ENCODE data around the gene CHN2. TPM values are rescaled to one million over a fixed set of nuclear protein-coding genes. Genes with fewer than 3 reads are reported as not detected.

The CHN2 gene
- total RNA-seq, 6 donors from 2014 or later = 6.2 to 13.7 (median 11.2) TPM

DNA sequence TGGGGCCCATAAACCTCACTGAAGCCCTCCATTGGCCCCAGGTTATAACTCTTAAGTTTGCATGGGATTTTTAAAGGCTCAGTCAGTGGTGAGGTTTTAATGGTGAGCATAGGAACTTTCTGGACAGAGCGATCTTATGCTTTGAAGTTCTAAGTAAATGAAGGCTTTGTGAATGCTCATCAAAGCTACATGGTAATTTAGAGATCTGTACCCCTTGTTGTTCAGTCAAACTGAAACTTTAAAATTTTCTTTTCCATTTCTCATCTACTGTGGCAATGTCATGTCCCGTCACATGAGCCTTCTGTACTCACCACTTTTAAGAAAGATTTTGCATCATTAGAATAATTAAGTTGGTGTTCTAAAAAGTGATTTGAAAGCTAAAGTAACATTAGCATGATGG is 39.9 kb downstream of the CHN2 start:
- Histone ChIP-seq H3K27ac (no peak overlapping the region), H3K27me3 (no peaks in the 10 kb centered on the region), H3K4me3 (no peak overlapping the region), H3K36me3 (no peaks in the 10 kb centered on the region), H3K9me3 (no peaks in the 10 kb centered on the region), H3K4me1 (no peaks in the 10 kb centered on the region)
- TF ChIP-seq EP300 (IDR thresholded peaks at IDR 0.05) = no peak
- no peak for TF ChIP-seq POLR2AphosphoS5 (IDR thresholded peaks at IDR 0.05)
- no peak for TF ChIP-seq POLR2A (IDR thresholded peaks at IDR 0.05)
- TF ChIP-seq, protein P1, sequence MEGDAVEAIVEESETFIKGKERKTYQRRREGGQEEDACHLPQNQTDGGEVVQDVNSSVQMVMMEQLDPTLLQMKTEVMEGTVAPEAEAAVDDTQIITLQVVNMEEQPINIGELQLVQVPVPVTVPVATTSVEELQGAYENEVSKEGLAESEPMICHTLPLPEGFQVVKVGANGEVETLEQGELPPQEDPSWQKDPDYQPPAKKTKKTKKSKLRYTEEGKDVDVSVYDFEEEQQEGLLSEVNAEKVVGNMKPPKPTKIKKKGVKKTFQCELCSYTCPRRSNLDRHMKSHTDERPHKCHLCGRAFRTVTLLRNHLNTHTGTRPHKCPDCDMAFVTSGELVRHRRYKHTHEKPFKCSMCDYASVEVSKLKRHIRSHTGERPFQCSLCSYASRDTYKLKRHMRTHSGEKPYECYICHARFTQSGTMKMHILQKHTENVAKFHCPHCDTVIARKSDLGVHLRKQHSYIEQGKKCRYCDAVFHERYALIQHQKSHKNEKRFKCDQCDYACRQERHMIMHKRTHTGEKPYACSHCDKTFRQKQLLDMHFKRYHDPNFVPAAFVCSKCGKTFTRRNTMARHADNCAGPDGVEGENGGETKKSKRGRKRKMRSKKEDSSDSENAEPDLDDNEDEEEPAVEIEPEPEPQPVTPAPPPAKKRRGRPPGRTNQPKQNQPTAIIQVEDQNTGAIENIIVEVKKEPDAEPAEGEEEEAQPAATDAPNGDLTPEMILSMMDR (IDR thresholded peaks at IDR 0.05) = no peak
- WGBS, 2 donors = 90 to 98% methylated on average over 2 of the region's 2 CpGs
- DNase-seq = no peak
- ATAC-seq (ENCODE audit: low FRiP score in 2 of 2) = no peak

DNA sequence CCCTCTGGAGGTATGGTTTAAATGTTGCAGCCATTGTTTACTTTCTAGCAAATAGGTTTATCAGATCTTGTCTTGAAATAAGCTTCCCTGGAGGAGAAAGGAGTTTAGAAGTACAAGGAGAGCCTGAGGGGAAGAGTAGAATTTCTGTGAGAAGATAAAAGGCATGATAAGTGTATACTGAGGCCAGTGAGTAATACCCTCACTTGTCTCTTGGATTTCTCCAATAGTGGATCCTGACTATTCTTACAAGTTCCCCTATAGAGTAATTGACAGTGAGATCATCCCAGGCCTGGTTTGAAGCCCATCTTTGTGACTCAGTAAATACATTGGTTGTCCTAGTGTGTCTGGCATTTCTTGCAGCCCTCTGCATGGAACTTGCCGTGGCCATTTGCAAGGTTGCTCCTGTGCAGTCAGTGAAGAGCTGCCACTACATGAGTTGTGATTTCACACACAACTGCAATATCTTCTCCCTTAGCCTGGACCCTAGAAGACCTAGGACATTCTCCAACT is 41.6 kb downstream of the CHN2 start:
- Histone ChIP-seq H3K9me3 (no peaks in the 10 kb centered on the region), H3K36me3 (no peaks in the 10 kb centered on the region), H3K4me3 (no peak overlapping the region), H3K27me3 (no peaks in the 10 kb centered on the region), H3K27ac (no peak overlapping the region), H3K4me1 (no peaks in the 10 kb centered on the region)
- DNase-seq (no peak), ATAC-seq (ENCODE audit: low FRiP score in 2 of 2) (no peak)
- no peak for TF ChIP-seq POLR2AphosphoS5 (IDR thresholded peaks at IDR 0.05)
- no peak for TF ChIP-seq EP300 (IDR thresholded peaks at IDR 0.05)
- no peak for TF ChIP-seq POLR2A (IDR thresholded peaks at IDR 0.05)
- TF ChIP-seq, protein P1 (IDR thresholded peaks at IDR 0.05) = no peak
- 90 to 100% methylated on average over 1 of the region's 1 CpG for WGBS, 2 donors

- no peak overlapping the region for H3K27ac ChIP-seq
- H3K4me3 ChIP-seq = no peak overlapping the region
- no peaks in the 10 kb centered on the region for H3K36me3 ChIP-seq
- H3K9me3 ChIP-seq = no peaks in the 10 kb centered on the region
- H3K27me3 ChIP-seq = no peaks in the 10 kb centered on the region
- peak in 1 of 2 donors; percentile 16 for ATAC-seq (ENCODE audit: low FRiP score in 2 of 2)
- TF ChIP-seq POLR2AphosphoS5 (IDR thresholded peaks at IDR 0.05) = no peak
- TF ChIP-seq POLR2A (IDR thresholded peaks at IDR 0.05) = no peak
- no peak for TF ChIP-seq EP300 (IDR thresholded peaks at IDR 0.05)
- TF ChIP-seq, protein P1 (IDR thresholded peaks at IDR 0.05) = no peak
- H3K4me1 ChIP-seq = no peaks in the 10 kb centered on the region
- no peak for DNase-seq
Measured at GRCh38 chr7:29236649-29237048, 42.1 kb downstream of the CHN2 start.

GRCh38 chr7:29237489-29237888 is 42.9 kb downstream of the CHN2 start:
- ATAC-seq (ENCODE audit: low FRiP score in 2 of 2) (peak in 1 of 2 donors; percentile 73), DNase-seq (no peak)
- Histone ChIP-seq H3K27me3 (no peaks in the 10 kb centered on the region), H3K4me3 (no peak overlapping the region), H3K4me1 (no peaks in the 10 kb centered on the region), H3K27ac (no peak overlapping the region), H3K9me3 (no peaks in the 10 kb centered on the region), H3K36me3 (no peaks in the 10 kb centered on the region)
- WGBS, 2 donors = 83 to 85% methylated on average over 3 of the region's 3 CpGs
- no peak for TF ChIP-seq POLR2AphosphoS5 (IDR thresholded peaks at IDR 0.05)

DNA sequence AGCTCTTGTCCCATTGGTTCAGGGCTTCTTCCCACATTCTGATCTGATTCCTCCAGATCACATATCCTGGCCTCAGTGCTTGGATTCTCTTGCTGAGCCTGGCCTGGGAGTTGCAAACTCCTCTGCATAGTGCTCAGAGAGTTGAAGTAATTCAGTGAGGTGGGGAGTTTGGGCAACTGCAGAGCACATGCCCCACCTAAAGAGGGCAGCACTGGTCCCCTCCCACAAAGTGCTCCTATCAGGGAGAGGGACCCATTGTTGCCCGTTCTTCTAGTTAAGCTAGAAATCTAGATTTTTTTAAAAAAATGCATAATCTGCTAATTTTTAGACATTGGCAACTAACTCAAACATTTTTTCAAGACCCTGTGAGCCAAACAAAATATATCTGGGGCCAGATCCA is 45.1 kb downstream of the CHN2 start:
- Histone ChIP-seq H3K4me3 (no peak overlapping the region), H3K27ac (no peak overlapping the region), H3K4me1 (peaks cover 0 to 2% (median 0%) of the 10 kb centered on the region in 4 donors), H3K27me3 (no peaks in the 10 kb centered on the region), H3K9me3 (no peaks in the 10 kb centered on the region), H3K36me3 (no peaks in the 10 kb centered on the region)
- WGBS, 2 donors = 83 to 100% methylated on average over 1 of the region's 1 CpG
- TF ChIP-seq, protein P1 (IDR thresholded peaks at IDR 0.05) = peak in 3 of 6 experiments; percentile 15 to 46 (median 39)
- no peak for TF ChIP-seq EP300 (IDR thresholded peaks at IDR 0.05)
- DNase-seq = no peak
- peak in 1 of 2 donors; percentile 67 for ATAC-seq (ENCODE audit: low FRiP score in 2 of 2)

Data from upper lobe of left lung (tissue), 6 donors.